ENCODE data around the gene OSBPL1A.
A peak's percentile ranks its signal among the peaks of the same experiment; 100 is the strongest.
"Not testable (repeated sequence)": the region's sequence is repeated elsewhere in the genome, so short reads cannot be mapped to it uniquely, and the experiment has no call there.

OSBPL1A gene

DNA sequence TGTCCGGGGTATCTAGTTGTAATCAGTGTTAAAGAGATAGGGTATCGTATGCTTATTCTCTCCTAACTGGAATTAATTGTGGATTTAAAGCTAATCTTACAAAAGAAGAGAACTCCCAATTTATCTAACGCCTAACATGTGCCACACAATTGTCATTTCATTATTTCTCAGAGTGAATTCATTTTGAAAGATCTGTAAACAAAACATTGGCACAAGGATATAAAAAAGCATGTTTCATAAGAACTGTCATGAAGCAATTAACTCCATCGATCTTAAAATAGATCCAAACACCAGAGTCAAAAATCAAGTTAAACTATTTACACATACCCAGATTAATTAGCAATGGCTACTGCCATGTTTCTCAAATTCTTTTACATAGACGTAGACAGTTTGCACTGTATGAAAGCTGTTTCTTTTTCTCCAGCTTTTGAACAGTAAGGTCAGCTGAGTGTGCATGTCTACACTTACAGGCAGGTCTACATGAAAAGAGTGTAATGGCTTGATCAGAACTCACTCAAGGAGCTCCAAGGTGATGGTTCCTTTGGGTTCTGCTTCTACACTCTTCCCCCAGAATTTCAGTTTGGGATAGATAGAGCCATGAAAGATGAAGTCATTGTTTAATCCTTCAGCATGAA, 220.0 kb downstream of the OSBPL1A start:
- DNase-seq: no peak

DNA sequence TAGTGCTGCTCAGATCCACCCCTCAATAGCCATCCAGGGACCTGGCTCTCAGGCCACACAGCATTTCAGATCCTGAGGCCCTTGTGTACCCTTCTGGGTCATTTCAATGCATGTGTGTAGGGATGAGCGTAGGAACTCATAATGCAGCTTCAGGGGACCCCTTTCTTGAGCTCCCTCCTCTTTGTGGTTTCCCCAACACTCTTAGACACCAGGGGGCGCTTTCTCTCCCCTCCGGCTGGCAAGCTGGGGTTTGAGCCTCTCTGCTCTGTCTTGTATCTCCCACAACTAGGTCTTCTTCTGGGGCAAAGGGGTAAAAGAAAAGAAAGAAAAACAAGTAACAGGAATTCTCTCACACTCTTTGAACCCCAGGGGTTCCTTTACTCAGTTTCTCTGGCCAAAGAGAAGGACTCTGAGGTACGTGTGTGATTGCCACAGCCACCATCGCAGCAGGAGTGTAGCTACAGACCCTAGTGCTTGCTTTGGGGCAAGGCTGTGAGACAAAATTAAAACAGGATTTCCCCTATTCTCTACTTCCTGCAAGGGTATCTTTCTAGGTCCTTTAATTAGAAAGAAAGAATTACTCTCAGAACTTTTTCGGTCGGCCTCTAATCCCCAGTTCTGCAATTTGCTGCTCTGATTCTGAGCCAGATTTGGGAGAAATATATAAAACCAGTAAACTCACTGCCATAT, 220.8 kb downstream of the OSBPL1A start:
- DNase-seq: peak; percentile 59 to 63

DNA sequence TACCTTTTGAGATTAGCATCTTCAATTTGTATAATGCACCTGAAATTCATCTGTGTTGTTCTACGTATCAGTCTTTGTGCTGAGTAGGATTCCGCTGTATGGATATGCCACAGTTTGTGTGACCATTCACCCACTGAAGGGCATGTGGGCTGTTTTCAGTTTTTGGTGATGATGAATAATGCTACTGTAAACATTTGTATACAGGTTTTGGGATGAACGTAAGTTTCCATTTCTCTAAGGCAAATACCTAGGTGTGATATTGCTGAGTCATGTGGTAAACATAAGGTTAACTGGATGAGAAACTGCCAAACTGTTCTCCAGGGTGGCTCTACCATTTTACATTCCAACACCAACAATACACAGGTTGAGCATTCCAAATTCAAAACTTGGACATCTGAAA, 223.6 kb downstream of the OSBPL1A start:
- no peak for DNase-seq

DNA sequence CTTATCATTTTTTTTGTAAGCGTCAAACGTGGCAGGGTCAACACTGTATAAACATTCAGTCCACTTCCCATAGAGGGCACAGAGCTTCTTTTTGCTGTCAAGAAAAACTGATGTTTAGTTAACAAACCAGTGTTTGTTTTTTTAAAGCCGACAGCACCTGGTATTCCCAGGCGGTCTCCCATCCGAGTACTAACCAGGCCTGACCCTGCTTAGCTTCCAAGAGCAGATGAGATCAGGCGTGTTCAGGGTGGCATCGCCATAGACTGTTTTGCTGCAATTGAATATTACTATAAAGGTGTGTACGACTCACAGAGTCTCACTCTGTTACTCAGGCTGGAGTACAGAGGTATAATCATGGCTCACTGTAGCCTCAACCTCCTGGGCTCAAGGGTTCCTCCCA, 227.3 kb downstream of the OSBPL1A start:
- no peak for DNase-seq

DNA sequence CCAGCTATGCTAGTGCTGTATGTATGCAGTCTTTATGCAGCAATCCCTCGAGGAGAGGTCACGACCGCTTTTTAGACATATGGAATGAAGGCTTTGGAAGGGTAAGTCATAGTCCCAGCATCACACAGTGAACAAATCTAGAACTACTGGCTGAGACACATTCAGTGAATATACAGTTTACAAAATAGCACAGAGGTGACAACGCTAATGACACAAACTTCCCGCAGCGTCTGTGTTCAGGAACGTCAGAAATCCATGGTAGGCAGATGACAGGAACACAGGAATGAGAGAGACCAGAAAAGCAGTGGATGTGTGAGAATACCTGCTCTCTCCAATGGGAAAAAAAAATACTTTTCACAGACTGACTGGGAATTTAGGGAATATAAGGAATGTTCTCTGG, 229.1 kb downstream of the OSBPL1A start:
- no peak for DNase-seq

DNA sequence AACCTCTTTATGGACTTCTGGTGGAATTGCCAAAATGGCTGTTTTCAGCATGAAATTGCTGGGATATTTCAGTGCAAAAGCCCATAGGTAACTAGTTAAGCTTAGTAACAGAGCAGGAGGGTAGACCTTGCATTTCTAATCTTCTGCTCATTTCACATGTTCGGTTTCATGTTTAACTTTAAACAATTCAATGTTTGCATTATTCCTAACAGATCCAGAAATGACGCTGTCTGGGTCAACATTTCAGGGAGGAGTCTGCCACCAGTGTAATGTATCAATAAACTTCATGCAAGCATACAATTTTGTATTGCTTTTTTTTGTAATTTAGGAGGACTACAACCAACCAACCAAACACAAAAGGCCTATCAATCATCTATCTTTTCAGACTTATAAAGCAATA, 236.3 kb downstream of the OSBPL1A start:
- no peak for DNase-seq

DNA sequence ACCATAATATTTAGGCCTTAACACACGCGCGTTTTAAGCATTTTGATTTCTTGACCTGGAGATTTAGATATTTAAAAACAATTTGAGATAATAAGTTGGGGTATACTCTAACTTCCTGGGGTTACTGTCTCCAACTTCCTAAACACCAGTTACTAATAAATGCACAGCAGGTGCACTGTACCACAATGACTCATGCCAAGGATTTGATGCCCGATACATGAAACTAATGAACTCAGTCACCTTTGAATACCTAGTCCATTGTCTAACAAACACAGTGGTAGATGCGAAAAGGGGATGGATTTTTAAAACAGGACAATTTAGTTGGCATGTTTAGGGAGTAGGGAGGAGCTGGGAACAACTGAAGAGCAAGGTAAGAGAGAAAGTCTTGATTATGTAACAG, 237.5 kb downstream of the OSBPL1A start:
- DNase-seq: no peak

DNA sequence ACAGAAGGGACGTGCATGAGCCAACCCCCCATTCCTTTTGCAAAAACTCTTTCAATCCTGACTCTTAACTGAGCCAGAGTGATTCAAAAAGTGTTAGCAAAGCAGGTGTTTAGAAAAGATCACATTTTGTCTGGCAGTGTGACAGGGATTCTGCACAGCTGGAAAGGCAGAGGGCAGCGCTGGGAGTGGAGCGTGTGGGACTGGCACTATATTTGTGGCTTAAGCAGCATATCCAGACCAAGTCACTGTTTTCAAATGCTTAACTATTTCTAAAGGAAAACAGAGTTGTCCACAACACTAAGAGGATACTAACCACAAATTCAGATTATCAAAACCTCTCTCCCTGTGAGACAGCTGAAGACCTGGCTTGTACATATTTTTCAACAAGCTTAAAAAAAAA, 239.8 kb downstream of the OSBPL1A start:
- no peak for DNase-seq

DNA sequence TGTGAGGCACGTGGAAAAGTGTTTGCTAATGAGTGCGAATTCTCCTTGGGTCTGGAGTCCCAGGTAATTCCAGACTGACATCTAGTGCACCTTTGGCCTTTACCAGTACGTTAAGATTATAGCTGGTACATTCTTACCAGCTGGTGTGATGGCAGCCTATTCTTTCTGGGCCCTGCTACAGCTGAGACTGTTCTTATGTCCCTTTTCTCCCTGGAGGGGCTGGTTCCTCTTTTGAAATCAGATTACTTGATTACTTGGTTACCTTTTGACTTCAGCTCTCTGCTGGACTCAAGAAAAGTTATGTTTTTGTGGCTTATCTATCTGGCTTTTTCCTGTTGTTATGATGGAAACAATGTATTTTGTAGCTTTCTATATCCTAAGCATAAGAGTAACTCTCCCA, 244.2 kb downstream of the OSBPL1A start:
- no peak for DNase-seq

DNA sequence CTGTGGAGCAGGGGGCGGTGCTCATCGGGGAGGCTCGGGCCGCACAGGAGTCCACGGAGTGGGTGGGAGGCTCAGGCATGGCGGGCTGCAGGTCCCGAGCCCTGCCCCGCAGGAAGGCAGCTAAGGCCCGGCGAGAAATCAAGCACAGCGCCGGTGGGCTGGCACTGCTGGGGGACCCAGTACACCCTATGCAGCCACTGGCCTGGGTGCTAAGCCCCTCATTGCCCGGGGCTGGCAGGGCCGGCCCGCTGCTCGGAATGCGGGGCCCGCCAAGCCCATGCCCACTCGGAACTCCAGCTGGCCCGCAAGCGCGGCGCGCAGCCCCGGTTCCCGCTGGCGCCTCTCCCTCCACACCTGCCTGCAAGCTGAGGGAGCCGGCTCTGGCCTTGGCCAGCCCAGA, 248.0 kb downstream of the OSBPL1A start:
- DNase-seq: not testable (repeated sequence)

DNA sequence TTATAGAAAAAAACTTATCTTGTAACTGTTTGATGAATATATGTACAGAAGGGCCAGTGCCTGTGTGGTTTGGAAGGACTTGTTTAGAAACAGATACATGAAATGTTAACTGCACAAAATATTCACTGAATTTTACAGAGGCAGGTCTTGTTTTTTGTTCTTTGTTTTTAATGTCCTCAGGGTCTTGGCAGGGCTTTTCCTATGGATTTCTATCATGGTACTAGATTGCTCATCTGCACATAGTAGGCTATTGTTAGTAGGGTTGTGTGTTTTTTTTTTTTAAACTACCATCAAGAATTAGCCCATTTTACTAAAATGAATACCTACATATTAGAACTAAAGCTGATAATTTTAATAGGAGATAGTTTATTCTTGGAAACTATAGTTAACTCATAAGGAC, 255.2 kb downstream of the OSBPL1A start:
- DNase-seq: no peak

DNA sequence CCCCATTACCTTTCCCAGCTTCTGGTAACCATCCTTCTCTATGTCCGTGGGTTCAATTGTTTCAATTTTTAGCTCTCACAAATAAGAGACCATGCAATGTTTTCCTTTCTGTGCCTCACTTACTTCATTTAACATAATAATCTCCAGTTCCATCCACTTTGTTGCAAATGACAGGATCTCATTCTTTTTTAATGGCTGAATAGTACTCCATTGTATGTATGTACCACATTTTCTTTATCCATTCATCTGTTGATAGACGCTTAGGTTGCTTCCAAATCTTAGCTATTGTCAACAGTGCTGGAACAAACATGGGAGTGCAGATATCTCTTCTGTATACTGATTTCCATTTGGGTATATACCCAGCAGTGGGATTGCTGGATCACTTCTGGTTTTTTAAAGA, 256.9 kb downstream of the OSBPL1A start:
- DNase-seq: no peak

DNA sequence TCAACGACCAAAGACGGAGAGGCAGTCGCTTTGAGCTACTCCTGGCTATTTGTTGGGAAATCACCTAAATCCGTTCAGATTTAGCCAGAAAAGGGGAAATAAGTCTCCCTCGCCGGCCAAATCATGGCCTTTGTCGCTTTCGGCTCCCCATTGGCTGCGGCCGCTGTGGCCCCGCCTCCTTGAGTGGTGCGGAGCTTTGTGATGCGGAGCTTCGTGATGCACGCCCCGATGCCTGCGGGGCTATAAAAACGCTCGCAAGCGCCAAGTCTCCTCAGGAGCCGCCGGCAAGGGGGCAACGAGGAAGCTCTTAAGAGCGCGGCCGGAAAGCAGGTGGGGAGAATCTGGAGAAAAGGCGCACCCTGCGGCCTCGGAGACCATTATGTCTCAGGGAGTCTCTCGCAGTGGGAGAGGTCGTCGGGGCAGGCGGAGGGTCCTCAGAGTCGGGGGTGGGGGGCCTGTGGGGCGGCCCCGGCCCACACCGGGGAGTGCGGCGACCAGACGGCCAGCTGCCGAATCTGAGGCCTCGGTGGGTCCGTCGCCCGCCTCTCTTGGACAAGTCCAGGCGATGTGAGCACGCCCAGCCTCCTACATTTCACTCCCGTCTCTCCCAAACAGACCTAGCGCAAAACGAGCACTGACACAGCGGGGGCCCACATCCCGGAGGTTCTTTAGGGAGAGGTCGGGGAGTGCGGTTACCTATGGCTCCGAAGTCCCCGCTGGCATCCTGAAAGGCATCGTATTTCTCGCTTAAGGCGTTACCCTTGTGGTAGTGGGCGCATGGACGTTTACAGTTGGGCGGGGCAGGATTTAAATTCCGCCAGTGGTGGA, 258.6 kb downstream of the OSBPL1A start, which contains the start of gene CABYR:
TSS of gene CABYR (plus strand) at position 274 of the 828 bp plus-strand sequence. CDS start 4,053 bp downstream, outside the sequence.
- DNase-seq: peak; percentile 79 to 80

DNA sequence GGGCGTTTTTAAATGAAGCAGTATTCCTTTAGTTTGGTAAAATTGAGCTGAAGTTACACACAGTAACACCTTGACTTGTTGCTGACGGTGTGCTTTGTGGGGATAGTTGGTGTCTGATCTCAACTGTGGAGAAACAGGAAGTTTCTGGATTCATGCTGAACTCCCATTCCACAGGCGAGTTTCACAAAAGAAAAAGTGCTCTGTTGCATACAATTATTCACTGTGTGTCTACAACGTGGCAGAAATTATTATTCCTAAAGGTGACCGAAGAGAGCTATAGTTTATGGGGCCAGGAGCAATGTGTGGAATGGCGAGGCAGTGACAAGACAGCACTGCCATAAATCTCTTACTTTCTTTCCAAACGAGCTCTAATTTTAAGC, 259.2 kb downstream of the OSBPL1A start:
- DNase-seq: no peak

DNA sequence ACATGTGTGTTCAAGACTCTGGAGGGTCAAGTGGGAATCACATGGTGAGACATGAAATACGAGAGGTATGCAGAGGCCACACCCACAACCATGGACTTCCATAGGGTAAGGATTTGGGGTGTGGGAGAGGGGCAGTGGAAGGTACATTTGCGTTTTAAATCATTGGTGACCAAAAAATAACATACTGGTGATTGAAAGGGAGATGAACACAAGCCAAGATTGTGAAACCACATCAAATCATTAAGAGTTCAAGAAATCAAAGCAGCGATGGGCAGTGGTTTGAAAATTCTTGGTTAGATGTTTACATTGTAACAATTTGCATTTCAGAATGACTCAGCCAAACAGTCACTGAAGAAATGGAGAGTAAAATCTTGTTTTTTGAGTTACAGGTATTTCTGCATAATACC, 260.7 kb downstream of the OSBPL1A start:
- no peak for DNase-seq

DNA sequence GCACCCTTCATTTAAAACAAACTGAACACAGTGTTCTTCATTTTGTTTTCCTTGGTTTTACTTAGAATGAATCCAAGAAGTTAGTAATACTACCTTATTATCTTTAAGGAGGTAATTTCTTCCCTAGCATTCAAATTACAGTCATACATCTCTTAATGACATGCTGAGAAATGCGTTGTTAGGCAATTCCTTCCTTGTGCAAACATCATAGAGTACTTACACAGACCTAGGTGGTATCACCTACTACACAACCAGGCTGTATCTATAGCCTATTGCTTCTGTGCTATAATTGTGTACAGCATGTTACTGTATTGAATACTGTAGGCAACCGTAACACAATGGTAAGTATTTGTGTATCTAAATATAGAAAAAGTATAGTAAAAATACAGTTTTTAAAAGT, 267.1 kb downstream of the OSBPL1A start:
- DNase-seq: no peak

DNA sequence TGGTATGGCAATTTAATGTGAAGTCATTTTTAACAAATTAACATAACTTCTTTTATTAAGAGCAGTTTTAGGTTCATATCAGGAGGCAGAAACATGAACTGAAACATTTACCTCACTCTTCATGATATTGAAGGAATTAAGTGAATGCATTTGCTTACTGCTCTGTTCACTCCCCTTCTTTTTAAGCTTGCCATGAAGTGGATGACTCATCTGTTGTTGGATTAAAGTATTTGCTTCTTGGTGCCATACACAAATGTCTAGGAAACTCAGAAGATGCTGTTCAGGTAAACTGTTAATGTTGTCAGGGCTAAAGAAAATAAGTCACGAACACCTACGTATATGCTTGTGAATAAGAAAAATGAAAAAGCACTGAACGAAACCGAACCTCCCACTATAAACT, 268.9 kb downstream of the OSBPL1A start:
- no peak for DNase-seq

DNA sequence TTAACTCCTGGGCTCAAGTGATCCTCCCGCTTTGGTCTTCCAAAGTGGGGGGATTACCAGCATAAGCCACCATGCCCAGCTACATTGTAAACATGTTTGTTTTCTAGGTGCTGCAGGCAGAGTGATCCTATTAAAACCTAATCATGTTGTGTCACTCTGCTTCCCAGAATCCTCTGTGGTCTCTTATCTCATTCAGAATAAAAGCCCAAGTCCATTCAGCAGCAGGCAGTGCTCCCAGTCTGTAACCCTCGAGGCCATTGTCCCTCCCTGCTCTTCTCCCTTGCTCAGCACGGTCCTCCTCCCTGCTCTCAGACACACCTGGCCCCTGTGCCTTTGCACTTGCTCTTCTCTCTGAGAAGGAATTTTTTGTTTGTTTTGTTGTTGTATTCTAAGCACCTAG, 269.9 kb downstream of the OSBPL1A start:
- DNase-seq: no peak

DNA sequence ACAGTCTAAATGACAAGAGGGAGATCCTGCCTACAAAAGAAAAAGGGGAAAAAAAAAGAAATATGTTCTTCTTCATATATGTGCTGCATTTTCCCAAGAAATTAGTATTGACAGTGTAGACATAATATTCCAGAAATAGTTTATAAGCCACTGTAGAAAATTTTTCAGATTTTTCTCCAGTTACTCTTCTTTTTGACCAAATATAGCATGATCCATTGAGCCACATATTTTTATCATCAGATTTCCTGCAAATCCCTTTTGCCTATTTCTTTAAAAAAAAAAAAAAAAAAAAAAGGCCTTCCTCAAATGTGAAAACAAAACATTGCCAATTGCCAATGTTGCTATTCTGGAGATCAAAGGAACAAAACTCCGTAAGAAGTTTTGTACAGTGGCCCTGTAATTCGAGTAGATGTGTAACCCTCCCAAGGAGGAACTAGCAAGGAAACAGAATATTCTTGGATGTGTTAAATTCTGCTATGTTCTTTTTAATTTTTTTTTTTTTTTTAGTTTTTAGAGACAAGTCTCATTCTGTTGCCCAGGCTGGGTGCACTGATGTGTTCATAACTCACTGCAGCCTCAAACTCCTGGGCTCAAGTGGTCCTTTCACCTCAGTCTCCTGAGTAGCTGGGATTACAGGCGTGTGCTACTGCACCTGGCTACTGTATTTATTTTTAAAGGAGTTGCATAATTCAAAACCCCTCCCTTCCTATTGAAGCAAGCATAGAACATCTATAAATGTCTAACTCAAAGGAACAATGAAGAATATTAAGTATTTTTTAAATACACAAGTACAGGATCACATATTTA, 271.3 kb downstream of the OSBPL1A start:
- DNase-seq: no peak

DNA sequence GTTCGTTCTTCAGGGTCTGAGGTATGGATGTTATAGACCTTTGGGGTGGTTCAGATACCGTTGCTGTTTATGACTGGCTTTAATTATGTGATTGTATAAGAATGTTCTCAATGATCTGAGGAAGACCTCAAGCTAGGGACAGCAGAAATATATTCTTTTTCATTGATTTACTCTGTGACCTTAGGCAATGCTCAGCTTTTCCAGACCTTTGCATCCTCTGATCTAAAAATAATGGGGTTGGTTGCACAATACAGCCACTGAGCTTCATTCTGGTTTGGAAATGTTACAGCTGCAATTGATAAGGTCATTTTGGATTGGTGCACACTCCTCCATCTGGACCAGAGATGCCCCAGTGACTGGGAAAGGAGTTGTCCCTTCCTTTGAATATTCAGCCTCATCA, 276.0 kb downstream of the OSBPL1A start:
- DNase-seq: no peak

DNA sequence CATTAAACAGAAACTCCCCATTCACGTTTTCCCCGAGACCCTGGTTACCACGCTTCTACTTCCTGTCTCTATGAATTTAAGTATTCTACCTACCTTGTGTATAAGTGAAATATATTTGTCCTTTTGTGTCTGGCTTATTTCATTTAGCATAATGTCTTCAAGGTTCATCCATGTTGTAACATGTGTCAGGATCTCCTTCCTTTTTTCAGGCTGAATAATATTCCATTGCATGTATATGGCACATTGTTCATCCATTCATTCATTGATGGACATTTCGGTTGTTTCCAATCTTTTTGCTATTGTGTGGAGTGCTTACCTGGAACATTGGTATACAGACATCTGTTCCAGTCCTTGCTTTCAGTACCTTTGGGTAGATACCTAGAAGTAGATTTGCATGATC, 276.9 kb downstream of the OSBPL1A start:
- no peak for DNase-seq

DNA sequence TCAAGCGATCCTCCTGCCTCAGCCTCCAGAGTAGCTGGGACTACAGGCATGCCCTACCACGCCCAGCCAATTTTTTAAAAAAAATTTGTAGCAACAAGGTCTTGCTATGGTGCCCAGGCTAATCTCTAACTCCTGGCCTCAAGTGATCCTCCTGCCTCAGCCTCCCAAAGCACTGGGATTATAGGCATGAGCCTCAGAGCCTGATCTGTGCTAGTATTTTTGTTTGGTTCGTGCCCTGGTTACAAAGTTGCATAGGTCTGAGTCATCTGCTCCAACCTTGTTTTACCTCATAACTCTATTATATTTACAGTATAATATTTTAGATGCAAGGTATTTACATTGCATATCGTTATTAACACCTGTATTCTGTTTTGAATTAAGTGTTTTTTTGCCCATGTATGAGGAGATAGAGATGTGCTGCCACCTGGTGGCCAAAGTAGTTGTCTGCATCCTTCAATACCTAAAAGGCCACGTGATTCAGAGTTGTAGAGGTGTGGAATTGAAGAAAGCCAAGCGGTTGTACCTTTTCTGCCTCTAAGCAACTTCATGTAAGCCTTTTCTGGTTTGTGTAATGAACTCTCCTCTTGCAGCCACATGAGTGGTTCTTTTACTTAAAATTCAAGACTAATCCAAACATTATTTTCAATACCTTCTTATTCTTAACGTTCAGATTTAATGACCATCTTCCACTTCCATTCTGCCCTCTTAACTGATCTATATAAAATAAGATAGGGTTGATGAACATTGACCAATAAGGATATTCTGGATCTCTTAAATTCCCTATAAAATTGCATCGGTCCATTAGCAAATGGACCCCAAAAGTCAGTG, 278.7 kb downstream of the OSBPL1A start:
- peak; percentile 81 to 83 for DNase-seq

Measured in stimulated activated CD4-positive, alpha-beta T cell treated with anti-CD3 and anti-CD28 coated beads, Interleukin-2, amount 100 ng/mL, for 24 hours (primary cell).